ENCODE results near the gene CDHR5.
A peak's percentile ranks its signal among the peaks of the same experiment; 100 is the strongest.
"Not testable (repeated sequence)": the region's sequence is repeated elsewhere in the genome, so short reads cannot be mapped to it uniquely, and the experiment has no call there.

CDHR5 gene, protein sequence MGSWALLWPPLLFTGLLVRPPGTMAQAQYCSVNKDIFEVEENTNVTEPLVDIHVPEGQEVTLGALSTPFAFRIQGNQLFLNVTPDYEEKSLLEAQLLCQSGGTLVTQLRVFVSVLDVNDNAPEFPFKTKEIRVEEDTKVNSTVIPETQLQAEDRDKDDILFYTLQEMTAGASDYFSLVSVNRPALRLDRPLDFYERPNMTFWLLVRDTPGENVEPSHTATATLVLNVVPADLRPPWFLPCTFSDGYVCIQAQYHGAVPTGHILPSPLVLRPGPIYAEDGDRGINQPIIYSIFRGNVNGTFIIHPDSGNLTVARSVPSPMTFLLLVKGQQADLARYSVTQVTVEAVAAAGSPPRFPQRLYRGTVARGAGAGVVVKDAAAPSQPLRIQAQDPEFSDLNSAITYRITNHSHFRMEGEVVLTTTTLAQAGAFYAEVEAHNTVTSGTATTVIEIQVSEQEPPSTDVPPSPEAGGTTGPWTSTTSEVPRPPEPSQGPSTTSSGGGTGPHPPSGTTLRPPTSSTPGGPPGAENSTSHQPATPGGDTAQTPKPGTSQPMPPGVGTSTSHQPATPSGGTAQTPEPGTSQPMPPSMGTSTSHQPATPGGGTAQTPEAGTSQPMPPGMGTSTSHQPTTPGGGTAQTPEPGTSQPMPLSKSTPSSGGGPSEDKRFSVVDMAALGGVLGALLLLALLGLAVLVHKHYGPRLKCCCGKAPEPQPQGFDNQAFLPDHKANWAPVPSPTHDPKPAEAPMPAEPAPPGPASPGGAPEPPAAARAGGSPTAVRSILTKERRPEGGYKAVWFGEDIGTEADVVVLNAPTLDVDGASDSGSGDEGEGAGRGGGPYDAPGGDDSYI

DNA sequence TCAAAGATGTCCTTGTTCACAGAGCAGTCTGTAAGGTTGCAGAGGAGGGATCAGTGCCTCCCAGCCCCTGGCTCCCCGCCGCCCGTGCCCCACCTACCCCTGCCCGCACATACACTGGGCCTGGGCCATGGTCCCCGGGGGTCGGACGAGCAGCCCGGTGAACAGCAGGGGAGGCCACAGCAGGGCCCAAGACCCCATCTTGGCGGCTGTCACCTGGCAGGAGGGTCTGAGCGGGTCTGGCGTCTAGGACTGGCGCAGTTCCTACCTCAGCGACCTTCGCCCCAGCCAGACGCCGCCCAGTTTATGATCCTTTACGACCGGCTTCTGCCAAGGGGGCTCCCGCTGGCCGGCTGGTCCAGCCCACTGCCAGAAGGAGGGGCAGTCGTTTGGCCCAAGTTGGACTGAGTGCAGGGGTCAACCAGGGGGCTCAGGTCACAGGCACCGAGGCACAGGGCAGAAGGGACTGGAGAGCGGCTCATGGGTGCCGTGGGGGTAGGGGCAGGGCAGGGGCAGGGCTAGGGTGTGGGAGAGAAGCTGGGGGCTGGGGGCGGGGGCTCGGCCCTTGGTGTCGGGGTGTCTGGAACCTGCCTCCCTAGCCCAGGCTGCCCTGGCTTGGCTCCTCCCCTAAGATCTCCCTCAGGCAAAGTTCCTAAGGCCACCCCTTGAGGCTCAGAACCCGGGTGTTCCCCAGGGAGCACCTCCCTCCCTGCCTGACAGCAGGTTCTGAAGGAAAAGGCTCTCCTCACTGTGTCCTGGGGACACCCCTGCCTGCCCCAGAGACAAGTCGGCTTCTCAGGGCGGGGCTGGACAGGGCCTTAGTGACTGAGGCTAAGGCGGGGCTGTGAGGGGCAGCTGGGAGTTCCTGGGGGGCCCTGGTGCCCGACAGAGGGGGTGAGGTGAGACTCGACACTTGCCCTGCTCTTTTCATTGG is at the start of gene CDHR5:
CDHR5 (minus strand) TSS at position 251 of the 931 bp plus-strand sequence; CDS start at position 198, 53 bp downstream.
- DNase-seq (ENCODE audit: insufficient read length, low spot score): no peak

DNA sequence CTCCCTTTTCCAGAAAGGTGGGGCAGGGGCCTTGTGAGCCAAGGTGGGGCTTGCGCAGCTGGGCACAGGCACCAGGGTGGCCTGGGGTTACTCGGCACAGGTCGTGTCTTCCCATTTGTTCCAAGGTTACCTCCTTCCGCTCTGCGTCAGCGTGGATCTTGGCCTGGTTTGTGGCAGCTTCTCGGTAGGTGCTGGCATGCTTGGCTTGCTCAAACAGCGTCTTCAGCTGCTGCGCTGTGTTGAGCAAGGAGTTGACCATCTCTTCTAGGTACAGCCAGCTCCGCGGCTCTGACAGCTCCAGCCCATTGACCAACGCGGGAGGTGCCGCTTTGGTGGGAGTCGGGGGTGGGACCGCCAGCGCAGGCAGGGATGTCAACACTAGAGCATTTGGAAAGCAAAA is 49.7 kb upstream of the CDHR5 start:
- no peak for FAIRE-seq

More for the DNA sequence above, at the start of gene CDHR5:
- no peak for FAIRE-seq

DNA sequence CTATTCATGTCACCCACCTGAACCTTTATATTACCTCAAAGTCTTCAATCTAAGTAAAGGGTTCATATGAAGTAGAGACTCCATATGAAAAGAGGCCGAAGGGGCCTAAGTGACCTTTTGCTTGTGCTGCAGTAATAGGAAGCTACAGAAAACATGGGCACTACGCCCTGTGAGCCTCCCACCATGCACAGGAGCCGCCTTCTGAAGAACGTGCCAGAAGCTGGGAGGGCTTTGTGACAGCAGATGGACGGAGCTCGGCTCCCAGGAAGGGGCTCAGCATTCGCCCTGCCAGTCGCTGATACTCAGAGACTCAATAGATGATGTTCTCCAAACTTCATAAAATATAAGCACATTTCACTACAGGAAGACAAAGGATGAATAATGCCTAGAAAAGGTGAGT is 49.1 kb upstream of the CDHR5 start:
- FAIRE-seq (no peak), DNase-seq (ENCODE audit: insufficient read length, low spot score) (no peak)

More for the DNA sequence above, 49.7 kb upstream of the CDHR5 start:
- no peak for DNase-seq (ENCODE audit: insufficient read length, low spot score)

DNA sequence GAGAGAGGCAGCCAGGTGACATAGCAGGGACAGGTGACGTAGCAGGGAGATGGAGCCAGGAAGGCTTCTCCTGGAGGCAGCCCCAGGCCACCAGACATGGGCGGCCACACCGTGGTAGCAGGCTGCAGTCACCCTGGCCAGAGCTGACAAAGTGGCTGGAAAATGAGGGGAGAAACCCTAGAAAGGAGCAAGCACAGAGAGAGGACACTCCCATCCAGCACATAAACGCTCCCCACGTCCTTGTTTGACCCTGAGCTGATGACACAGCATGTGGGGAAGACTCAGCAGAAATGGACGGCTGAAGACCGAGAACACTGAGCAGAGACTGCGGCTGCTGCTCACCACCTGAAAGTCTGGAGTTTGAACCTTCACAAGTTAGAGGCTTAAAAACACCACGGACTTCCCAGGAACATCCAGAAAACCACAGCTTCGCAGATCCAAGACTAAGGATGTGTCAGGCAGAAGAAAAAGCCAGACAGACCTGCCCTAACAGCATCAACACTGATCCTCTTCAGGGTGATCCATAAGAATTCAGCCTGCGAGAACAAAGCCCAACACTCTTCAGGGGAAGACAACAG is 41.0 kb upstream of the CDHR5 start:
- DNase-seq (ENCODE audit: insufficient read length, low spot score): no peak
- FAIRE-seq: no peak

DNA sequence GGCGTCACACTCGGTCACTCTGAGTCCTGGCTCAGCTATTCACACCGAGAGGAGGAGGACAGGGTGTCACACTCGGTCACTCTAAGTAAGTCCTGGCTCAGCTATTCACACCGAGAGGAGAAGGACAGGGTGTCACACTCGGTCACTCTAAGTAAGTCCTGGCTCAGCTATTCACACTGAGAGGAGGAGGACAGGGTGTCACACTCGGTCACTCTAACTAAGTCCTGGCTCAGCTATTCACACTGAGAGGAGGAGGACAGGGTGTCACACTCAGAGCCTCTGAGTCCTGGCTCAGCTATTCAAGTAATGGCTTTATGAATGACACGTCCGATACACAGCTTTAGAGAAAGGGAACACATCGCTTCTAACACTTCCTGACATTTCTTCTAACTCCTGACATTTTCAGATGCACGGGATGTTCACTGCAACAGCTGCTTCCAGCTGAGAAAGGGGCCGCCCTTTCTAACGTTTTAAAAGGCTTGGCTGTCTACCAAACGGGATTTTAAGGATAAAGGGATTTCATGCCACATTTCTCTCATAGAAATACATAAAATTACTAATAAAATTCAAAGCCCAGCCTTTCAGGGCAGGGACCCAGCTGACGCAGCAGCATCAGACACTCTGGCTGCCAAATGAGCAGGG is 40.4 kb upstream of the CDHR5 start:
- FAIRE-seq: no peak
- no peak for DNase-seq (ENCODE audit: insufficient read length, low spot score)

DNA sequence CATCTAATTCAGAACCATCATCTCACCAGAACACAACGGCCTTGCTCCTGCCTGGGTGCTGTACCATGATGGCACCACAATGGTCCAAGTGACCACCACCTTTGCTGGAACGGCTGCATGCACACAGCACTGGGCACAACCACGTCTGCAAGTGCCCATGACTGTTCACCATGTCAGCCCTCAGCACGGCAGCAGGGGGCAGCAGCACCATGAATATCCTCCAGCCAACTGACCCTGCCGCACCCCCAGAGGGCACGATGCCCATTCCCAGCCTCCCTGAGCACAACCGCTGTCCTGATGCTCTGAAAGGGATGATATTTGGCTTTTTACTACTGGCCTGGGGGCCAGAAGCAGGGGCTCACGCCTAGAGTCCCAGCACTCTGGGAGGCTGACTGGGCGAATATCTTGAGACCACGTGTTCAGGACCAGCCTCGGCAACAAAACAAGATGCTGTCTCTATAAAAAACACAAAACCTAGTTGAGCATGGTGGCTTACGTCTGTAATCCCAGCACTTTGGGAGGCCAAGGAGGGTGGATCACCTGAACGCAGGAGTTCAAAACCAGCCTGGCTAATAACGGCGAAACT is 38.0 kb upstream of the CDHR5 start:
- no peak for DNase-seq (ENCODE audit: insufficient read length, low spot score)
- FAIRE-seq: peak; percentile 62

DNA sequence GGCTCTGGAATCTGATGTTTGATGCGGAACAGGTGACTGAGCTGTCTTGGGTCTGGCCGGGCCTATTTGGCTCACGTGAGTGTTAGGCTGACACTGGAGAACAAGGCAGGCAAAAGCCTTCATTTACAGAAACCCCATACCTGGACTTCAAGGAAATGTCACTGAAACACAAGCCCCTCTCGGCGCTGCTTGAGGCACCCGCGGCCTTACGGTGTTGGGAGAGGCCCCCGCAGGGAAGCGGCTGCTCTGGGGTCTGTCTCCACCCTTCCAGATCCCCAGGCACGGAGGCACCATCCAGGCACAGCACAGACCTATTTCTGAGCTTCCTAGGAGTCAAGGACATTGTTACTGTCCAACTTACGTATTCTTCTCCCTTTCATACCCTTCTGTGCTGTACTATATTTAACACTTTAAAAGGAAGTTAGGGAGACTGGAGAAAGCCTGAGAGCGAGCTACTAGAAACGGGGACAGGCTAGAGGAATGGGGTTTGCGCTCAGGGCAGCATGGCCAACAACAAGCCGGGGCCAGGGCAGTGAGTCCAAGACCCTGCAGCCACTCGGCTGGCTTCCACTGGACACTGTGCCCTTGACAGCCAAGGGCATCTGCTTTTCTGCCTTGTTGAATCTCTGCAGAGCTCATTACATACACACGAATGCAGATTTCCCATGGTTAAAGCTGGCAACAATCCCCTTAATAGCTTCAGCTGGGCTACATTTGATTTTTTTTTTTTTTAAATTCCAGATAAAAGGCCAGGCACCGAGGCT is 36.1 kb upstream of the CDHR5 start:
- no peak for FAIRE-seq

DNA sequence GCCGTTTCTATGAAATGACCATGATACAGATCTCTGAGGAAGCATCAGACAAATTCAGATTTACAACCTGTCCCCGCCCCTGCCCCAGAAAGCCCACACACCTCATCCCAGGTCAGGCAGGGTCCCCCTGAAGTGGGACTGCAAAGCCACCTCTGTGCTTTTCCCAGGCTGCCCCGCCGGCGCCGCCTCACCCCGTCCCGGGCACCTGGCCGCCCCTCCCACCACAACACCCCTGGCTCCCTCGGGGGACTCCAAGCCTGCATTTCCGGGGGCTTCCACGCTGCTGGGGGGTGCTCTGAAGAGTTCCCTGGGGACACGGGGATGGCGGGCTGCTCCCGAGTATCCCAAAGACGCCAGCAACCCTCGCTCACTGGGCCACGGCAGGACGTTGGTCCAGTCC is 35.5 kb upstream of the CDHR5 start:
- DNase-seq (ENCODE audit: insufficient read length, low spot score): no peak
- no peak for FAIRE-seq

More for the DNA sequence above, 36.1 kb upstream of the CDHR5 start:
- no peak for DNase-seq (ENCODE audit: insufficient read length, low spot score)

DNA sequence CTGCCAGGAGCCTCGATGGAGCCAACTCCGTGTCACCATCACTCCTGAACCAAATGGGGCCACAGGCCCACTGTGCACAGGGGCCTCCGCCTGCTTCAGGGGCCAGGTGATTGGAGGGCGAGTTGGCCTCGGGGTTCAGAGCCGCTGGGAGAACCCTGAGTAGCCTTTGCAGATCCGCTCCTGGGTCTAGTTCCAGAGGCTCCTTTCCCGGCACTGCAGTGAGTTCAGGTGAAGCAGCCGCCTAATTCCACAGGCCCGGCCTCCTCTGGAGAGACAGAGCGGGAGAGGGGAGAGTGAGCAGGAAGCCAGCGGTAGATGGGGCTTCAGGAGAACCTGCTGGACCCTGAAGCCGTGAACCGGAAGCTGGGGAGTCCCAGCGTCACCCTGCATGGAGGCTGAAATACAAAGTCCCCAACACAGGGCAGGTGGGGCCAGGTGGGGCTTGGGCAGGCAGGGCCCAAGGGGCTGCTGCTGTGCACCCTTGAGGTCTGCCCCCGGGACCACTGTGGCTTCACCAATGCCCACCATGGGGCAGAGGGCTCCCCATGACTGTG is 34.9 kb upstream of the CDHR5 start:
- no peak for DNase-seq (ENCODE audit: insufficient read length, low spot score)
- FAIRE-seq: no peak

DNA sequence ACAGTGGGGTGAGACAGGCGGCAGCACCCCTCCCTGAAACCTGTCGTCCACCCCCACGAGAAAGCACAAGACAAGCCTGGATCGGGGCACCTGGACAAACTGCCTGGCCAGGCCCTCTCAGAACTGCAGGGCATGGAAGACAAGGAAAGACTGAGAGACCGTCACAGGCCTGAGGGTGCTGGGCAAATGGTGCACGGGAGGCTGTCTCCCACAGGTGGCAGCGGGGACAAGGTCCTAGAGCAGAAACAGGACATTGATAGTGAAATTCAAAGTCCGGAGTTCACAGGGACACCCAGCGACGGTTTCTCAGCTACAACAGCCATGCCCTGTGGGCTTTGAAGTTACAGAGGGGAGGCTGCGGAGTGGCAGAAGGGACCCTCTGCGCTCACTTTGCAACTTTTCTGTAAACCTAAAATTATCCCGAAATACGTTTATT is 33.0 kb upstream of the CDHR5 start:
- FAIRE-seq: no peak
- no peak for DNase-seq (ENCODE audit: insufficient read length, low spot score)

DNA sequence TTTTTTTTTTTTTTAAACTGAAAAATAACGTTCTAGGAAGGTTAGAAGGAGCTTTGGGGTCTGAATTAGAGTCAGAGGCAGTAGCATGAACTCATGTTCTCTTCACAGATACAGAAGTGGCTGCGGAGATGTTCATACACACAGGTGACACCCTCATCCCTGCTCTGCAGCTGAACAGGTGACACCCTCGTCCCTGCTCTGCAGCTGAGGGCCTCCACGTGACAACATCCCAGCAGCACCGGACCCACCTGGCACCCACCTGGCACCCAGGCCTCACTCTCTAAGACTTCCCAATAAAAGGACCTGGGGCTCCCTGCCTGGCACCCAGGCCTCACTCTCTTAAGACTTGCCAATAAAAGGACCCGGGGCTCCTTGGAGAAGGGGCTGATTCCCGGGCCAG is 32.1 kb upstream of the CDHR5 start:
- FAIRE-seq (no peak), DNase-seq (ENCODE audit: insufficient read length, low spot score) (no peak)

DNA sequence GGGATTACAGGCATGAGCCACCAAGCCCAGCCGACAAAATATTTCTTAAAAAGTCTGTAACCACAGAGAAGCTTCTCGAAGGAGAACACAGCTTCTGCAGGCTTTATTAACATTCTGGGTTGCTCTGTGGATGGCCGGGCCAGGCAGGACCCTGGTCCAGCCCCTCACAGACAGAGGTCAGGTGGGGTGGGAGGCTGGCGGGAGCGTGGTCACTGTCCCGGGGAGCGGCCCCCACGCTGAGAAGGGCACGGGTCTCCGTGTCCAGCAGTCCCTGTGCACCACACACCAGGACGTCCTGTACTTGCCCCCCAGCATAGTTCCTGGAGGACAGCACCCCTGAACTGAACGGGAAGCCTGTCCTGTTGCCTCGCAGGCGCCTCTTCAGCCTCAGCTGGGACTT is 31.7 kb upstream of the CDHR5 start:
- no peak for FAIRE-seq

DNA sequence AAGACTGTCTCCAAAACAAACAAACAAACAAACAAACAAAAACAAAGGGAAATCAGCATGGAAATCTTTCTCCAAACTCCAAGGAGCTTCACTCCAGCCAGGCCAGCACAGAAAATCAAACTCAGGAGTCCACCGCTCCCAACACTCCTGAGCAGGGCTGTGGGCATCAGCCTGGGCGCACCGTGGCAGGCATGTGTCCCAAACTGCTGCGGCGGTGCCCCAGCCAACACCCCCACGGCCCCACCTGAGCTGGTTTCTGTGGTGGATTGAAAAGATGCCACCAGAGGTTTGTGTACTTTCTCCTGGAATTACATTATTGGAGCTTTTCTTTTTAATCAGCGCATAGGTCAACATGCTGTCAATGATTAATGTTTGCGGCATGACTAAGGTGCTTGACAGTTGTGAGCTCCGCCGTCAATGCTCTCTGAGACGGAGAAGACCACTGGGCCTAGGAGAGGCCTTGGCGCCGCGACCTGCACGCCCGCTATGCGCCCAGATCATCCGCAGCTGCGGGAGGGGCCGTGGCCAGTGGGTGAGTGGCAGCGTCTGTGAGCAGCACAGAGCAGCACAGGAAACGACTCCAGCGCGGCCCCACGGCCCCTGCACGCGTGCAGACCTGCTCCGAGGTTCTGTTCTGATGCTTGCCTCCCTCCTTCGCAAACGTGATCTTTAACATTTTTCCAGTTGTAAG is 30.4 kb upstream of the CDHR5 start:
- FAIRE-seq (no peak), DNase-seq (ENCODE audit: insufficient read length, low spot score) (no peak)

More for the DNA sequence above, 31.7 kb upstream of the CDHR5 start:
- DNase-seq (ENCODE audit: insufficient read length, low spot score): no peak

DNA sequence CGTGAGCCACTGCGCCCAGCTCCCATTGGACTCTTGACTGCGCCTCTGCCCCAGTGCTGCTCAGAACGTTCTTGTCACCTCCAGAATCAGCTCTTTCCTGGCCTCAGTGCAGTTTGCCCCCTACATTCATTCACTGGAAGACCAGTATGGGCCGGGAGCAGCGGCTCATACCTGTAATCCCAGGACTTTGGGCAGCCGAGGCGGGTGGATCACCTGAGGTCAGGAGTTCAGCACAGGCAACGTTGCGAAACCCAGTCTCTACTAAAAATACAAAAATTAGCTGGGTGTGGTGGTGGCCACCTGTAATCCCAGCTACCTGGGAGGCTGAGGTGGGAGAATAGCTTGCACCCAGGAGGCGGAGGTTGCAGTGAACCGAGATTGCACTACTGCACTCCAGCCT is 29.7 kb upstream of the CDHR5 start:
- FAIRE-seq; DNase-seq (ENCODE audit: insufficient read length, low spot score): not testable (repeated sequence)

DNA sequence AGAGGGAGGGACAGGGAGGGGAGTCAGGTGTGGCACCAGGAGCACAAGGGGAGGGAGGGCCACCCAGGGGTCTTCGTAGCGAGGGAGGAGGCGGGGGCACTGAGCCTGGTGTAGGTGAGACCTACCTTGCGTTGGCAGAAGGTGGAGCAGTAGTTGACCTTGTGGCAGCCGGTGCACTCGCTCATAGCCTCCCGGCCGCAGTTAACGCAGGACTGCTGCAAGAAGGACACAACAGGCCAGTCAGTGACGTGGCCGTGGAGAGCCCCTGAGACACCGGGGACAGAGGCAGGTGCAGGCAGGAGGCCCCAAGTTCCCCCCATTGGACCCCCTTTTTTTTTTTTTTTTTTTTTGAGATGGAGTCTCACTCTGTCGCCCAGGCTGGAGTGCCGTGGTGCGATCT is 29.1 kb upstream of the CDHR5 start:
- FAIRE-seq: no peak
- no peak for DNase-seq (ENCODE audit: insufficient read length, low spot score)

DNA sequence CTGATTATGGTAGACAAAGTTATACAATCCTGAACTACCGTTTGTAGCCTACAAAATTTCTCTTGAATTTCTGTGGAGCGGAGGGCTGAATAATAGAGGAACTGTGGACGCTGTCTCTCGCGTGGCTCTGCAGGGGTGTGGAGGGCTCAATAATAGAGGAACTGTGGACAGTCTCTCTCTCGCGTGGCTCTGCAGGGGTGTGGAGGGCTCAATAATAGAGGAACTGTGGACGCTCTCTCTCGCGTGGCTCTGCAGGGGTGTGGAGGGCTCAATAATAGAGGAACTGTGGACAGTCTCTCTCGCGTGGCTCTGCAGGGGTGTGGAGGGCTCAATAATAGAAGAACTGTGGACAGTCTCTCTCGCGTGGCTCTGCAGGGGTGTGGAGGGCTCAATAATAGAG is 28.4 kb upstream of the CDHR5 start:
- not testable (repeated sequence) for FAIRE-seq; DNase-seq (ENCODE audit: insufficient read length, low spot score)

DNA sequence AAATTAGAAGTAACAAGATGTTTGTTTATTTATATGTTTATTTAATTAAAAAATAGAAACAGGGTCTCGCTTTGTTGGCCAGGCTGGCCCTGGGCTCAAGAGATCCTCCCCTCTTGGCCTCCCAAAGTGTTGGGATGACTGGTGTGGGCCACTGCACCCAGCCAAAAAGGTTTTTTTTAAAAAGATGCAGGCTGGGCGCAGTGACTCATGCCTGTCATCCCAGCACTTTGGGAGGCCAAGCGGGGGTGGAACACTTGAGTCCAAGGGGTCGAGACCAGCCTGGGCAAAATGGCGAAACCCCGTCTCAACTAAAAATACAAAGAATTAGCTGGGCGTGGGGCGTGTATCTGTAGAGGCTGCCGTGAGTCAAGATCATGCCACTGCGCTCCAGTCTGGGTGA is 25.7 kb upstream of the CDHR5 start:
- DNase-seq (ENCODE audit: insufficient read length, low spot score): no peak
- no peak for FAIRE-seq

DNA sequence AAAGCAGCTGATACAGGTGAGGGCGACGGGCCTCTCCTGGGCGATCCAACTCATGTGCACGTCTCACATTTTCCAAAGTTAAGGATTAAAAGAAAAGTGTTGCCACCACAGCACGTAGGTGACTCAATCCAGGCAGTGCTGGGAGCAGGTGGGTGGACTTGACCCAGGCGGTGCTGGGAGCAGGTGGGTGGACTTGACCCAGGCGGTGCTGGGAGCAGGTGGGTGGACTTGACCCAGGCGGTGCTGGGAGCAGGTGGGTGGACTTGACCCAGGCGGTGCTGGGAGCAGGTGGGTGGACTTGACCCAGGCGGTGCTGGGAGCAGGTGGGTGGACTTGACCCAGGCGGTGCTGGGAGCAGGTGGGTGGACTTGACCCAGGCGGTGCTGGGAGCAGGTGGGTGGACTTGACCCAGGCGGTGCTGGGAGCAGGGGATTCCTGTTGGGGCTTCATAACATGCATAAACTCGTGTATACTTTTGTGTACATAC is 23.0 kb upstream of the CDHR5 start:
- not testable (repeated sequence) for FAIRE-seq; DNase-seq (ENCODE audit: insufficient read length, low spot score)

Data from GM19239 (cell line).